ENCODE results near the gene ZBTB46.

Gene ZBTB46

DNA sequence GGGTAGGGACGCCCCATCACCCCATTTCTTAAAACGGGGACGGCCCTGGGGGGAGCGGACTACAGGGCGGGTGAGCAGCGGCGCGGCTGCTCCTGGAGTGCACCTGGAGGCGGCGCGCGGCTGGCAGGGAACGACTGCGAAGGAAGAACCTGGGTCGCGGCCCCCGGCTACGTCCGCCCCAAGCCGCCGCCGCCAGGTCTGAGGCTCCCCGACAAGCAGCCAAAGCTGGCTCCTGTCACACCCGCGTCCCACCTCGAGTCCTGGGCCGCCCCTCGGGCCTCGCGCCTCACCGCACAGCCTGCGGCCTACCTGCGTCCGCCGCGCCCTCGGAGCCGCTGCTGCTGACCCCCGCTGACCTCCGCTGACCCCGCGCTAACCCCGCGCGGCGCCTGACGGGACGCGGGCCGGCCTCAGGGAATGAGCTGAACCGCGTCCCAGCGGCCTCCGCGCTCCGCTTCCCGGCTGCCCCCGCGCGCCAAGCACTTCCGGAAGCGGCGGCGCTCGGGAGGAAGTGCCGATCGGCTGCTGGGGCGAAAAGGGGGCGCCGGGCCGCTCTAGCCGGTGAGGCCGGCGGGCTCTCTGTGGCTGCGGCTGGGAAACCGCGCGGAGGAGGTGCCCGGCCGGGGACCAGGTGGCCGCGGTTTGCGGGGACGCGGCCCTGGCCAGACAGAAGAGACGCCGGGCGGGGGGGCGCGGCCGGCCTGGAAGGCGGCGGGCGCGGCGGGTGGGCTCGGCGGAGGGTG lies 123.3 kb downstream of the ZBTB46 start, which contains the start of the genes ARFRP1 and ZGPAT:
Gene ARFRP1, minus strand, starts transcription at position 419 of the 743 bp plus-strand sequence. CDS start 885 bp downstream, outside the sequence.
Gene ZGPAT, plus strand, starts transcription at position 482 of the 743 bp plus-strand sequence. CDS start 542 bp downstream, outside the sequence.
- H3K4me3 ChIP-seq (ENCODE audit: low read depth, low read length): peak within 1 kb of the TSS; percentile 74
- no peak for TF ChIP-seq CTCF (IDR thresholded peaks at IDR 0.05; ENCODE audit: low read depth, low read length)
- in situ Hi-C loops (cut with HindIII; ENCODE audit: low sequenced_read_pairs): no loop called here
- peak; percentile 79 for DNase-seq (ENCODE audit: low read depth, low spot score)

- no peak for DNase-seq (ENCODE audit: low read depth, low spot score)
- TF ChIP-seq CTCF (IDR thresholded peaks at IDR 0.05; ENCODE audit: low read depth, low read length): peak; percentile 37
- peak overlapping the region; percentile 74 for H3K4me3 ChIP-seq (ENCODE audit: low read depth, low read length)
- in situ Hi-C loops (cut with HindIII; ENCODE audit: low sequenced_read_pairs): no loop called here
Observed at GRCh38 chr20:63706852-63707557, 124.1 kb downstream of the ZBTB46 start.

DNA sequence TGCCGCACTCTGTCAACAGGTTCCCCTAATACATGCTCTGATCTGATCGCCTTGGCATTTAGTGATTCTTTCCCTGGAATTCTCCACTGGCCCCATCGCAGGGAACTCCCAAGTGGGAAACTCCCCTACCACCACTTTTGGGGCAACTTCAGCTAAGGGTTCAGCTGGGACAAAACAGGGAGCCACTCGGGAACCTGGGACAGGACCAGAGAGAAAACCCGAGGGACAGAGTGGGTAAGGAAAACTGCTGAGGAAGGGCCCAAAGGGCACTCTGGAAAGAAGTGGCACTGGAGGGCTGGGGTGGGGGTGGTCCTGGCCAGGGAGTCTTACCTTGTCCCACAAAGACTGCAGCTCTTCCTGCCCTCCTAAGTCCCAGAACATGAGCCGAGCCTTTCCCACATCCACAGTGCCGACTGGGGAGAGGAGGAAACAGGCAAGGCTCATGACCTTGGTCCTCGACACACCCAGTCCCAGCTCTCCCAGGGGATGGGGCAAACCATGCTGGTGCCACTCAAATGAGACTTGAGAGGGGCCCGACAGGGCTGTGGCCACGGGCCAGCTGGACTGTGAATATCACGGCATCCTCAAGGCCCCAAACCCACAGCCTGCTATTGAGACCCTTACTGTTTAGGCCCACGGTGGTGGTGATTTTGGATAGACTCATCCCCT lies 124.9 kb downstream of the ZBTB46 start:
- no peak for DNase-seq (ENCODE audit: low read depth, low spot score)
- H3K4me3 ChIP-seq (ENCODE audit: low read depth, low read length): peak overlapping the region; percentile 74
- TF ChIP-seq CTCF (IDR thresholded peaks at IDR 0.05; ENCODE audit: low read depth, low read length): no peak
- in situ Hi-C loops (cut with HindIII; ENCODE audit: low sequenced_read_pairs): no loop called here

GRCh38 chr20:63705232-63706026 lies 125.6 kb downstream of the ZBTB46 start:
- no peak for TF ChIP-seq CTCF (IDR thresholded peaks at IDR 0.05; ENCODE audit: low read depth, low read length)
- in situ Hi-C loops (cut with HindIII; ENCODE audit: low sequenced_read_pairs): no loop called here
- no peak overlapping the region for H3K4me3 ChIP-seq (ENCODE audit: low read depth, low read length)
- DNase-seq (ENCODE audit: low read depth, low spot score): no peak

- in situ Hi-C loops (cut with HindIII; ENCODE audit: low sequenced_read_pairs): no loop called here
- DNase-seq (ENCODE audit: low read depth, low spot score): no peak
- no peak overlapping the region for H3K4me3 ChIP-seq (ENCODE audit: low read depth, low read length)
- no peak for TF ChIP-seq CTCF (IDR thresholded peaks at IDR 0.05; ENCODE audit: low read depth, low read length)
Observed at GRCh38 chr20:63704749-63705117, 126.3 kb downstream of the ZBTB46 start.
